Osteoblast (primary cell): ENCODE results near the gene NDUFC2. TPM values are rescaled to one million over a fixed set of nuclear protein-coding genes. Genes with fewer than 3 reads are reported as not detected.

Experiments used
- DNase-seq: peaks from one replicate; pipeline ENCODE4 v3.0.0; 2011; ENCODE audit warnings: low spot score, mixed read lengths; ENCODE audit not compliant: insufficient read length; ENCODE audit errors: missing footprints
- H2AFZ ChIP-seq: 2 replicates; pipeline ENCODE4 v1.6.0; 2011; ENCODE audit warnings: mild to moderate bottlenecking, low read length
- H3K27ac ChIP-seq: 2 replicates; pipeline ENCODE4 v1.5.1; 2011; ENCODE audit warnings: mild to moderate bottlenecking, low read depth, low read length, moderate library complexity
- H3K27me3 ChIP-seq: 2 replicates; pipeline ENCODE4 v1.6.0; 2012; ENCODE audit warnings: mild to moderate bottlenecking, control low read depth, inconsistent platforms, low read length, moderate library complexity; ENCODE audit not compliant: insufficient read depth
- H3K36me3 ChIP-seq: 2 replicates; pipeline ENCODE4 v1.5.1; 2011; ENCODE audit warnings: mild to moderate bottlenecking, low read length, control low read depth, moderate library complexity; ENCODE audit not compliant: insufficient read depth
- H3K4me1 ChIP-seq: 2 replicates; pipeline ENCODE4 v1.5.1; 2011; ENCODE audit warnings: mild to moderate bottlenecking, low read length, control low read depth, moderate library complexity; ENCODE audit not compliant: insufficient read depth
- H3K4me2 ChIP-seq: 2 replicates; pipeline ENCODE4 v1.6.0; 2011; ENCODE audit warnings: mild to moderate bottlenecking, low read length; ENCODE audit not compliant: insufficient read depth
- H3K4me3 ChIP-seq: fragments of 200-600 bp; sonication (generic); 3 replicates; pipeline ENCODE4 v1.5.1; 2012; ENCODE audit warnings: mild to moderate bottlenecking, low read length, inconsistent platforms; ENCODE audit not compliant: insufficient read depth
- H3K79me2 ChIP-seq: 2 replicates; pipeline ENCODE4 v1.6.0; 2012; ENCODE audit warnings: mild to moderate bottlenecking, low read length, control low read depth, inconsistent platforms; ENCODE audit not compliant: insufficient read depth
- H3K9me3 ChIP-seq: 2 replicates; pipeline ENCODE4 v1.5.1; 2011; ENCODE audit warnings: low read depth, low read length, control low read depth
- H4K20me1 ChIP-seq: 2 replicates; pipeline ENCODE4 v1.6.0; 2012; ENCODE audit warnings: mild to moderate bottlenecking, low read length, control low read depth; ENCODE audit not compliant: insufficient read depth
- total RNA-seq: library from RNA; depleted of rRNA; stranded (reverse); fragments of >200 nt; gene quantifications from 2 replicates; pipeline ENCODE4 v1.2.3, GENCODE V29; 2012
- TF ChIP-seq, protein P1 (sequence below): IDR thresholded peaks from 2 replicates; pipeline ENCODE4 v1.5.1; 2011; ENCODE audit warnings: mild to moderate bottlenecking, low read depth, low read length, moderate library complexity; ENCODE audit errors: extremely low read depth

NDUFC2 gene
- total RNA-seq, 1 donor = 98.1 TPM

DNA sequence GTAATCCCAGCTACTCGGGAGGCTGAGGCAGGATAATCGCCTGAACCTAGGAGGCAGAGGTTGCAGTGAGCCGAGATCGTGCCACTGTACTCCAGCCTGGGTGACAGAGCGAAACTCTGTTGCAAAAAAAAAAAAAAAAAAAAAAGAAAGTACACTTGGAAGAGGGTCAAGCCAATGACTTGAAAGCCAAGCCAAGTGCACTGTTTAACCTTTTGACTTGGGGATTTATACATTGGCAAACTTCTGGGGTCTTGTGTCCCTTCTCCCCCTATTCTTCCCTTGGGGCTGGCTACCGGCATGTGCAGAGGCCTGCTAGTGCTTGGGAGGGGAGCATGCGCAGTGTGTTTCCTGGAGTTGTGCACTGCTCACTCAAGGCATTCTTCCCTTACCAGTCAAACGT lies 30.3 kb downstream of the NDUFC2 start:
- no peaks in the 10 kb centered on the region for H3K9me3 ChIP-seq
- no peaks in the 10 kb centered on the region for H4K20me1 ChIP-seq
- no peak overlapping the region for H3K4me3 ChIP-seq
- no peaks in the 10 kb centered on the region for H3K36me3 ChIP-seq
- no peak overlapping the region for H3K27ac ChIP-seq
- H2AFZ ChIP-seq = no peak overlapping the region
- TF ChIP-seq, protein P1, sequence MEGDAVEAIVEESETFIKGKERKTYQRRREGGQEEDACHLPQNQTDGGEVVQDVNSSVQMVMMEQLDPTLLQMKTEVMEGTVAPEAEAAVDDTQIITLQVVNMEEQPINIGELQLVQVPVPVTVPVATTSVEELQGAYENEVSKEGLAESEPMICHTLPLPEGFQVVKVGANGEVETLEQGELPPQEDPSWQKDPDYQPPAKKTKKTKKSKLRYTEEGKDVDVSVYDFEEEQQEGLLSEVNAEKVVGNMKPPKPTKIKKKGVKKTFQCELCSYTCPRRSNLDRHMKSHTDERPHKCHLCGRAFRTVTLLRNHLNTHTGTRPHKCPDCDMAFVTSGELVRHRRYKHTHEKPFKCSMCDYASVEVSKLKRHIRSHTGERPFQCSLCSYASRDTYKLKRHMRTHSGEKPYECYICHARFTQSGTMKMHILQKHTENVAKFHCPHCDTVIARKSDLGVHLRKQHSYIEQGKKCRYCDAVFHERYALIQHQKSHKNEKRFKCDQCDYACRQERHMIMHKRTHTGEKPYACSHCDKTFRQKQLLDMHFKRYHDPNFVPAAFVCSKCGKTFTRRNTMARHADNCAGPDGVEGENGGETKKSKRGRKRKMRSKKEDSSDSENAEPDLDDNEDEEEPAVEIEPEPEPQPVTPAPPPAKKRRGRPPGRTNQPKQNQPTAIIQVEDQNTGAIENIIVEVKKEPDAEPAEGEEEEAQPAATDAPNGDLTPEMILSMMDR = no peak
- H3K79me2 ChIP-seq = no peaks in the 10 kb centered on the region
- peaks cover 18% of the 10 kb centered on the region for H3K4me1 ChIP-seq
- DNase-seq = no peak
- no peaks in the 10 kb centered on the region for H3K27me3 ChIP-seq
- no peak overlapping the region for H3K4me2 ChIP-seq

- Histone ChIP-seq H3K4me3 (no peak overlapping the region), H3K4me1 (peaks cover 18% of the 10 kb centered on the region), H3K9me3 (no peaks in the 10 kb centered on the region), H3K27me3 (no peaks in the 10 kb centered on the region), H4K20me1 (no peaks in the 10 kb centered on the region), H3K27ac (no peak overlapping the region), H2AFZ (no peak overlapping the region), H3K4me2 (no peak overlapping the region), H3K36me3 (no peaks in the 10 kb centered on the region), H3K79me2 (no peaks in the 10 kb centered on the region)
- TF ChIP-seq, protein P1 = no peak
- DNase-seq = no peak
Measured at GRCh38 chr11:78048561-78048960, 31.1 kb downstream of the NDUFC2 start.

GRCh38 chr11:78046486-78046854 lies 33.2 kb downstream of the NDUFC2 start:
- Histone ChIP-seq H3K27ac (no peak overlapping the region), H3K27me3 (no peaks in the 10 kb centered on the region), H3K79me2 (no peaks in the 10 kb centered on the region), H3K36me3 (no peaks in the 10 kb centered on the region), H3K9me3 (no peaks in the 10 kb centered on the region), H3K4me3 (peak overlapping the region; percentile 80), H3K4me2 (peak overlapping the region; percentile 100), H4K20me1 (no peaks in the 10 kb centered on the region), H3K4me1 (peaks cover 17% of the 10 kb centered on the region), H2AFZ (peak overlapping the region; percentile 94)
- TF ChIP-seq, protein P1 = no peak
- no peak for DNase-seq

GRCh38 chr11:78045851-78046485 lies 33.7 kb downstream of the NDUFC2 start:
- peaks cover 14% of the 10 kb centered on the region for H3K4me1 ChIP-seq
- no peaks in the 10 kb centered on the region for H3K79me2 ChIP-seq
- H3K4me3 ChIP-seq = peak overlapping the region; percentile 80
- peak; percentile 94 for DNase-seq
- H2AFZ ChIP-seq = peak overlapping the region; percentile 100
- peak overlapping the region; percentile 54 for H3K27ac ChIP-seq
- no peaks in the 10 kb centered on the region for H3K9me3 ChIP-seq
- H3K36me3 ChIP-seq = no peaks in the 10 kb centered on the region
- H3K27me3 ChIP-seq = no peaks in the 10 kb centered on the region
- TF ChIP-seq, protein P1 = peak; percentile 97
- no peaks in the 10 kb centered on the region for H4K20me1 ChIP-seq
- H3K4me2 ChIP-seq = peak overlapping the region; percentile 100
